A172 (cell line): ENCODE data around the gene CTXND1. TPM values are rescaled to one million over a fixed set of nuclear protein-coding genes. Genes with fewer than 3 reads are reported as not detected.

Source experiments
- DNase-seq: peaks from one replicate; pipeline ENCODE4 v3.0.0-alpha.2; 2015; ENCODE audit warnings: low spot score
- total RNA-seq: library from RNA; depleted of rRNA; stranded (reverse); fragments of >200 nt; shearing (Covaris generic); gene quantifications from 2 replicates; pipeline ENCODE4 v1.2.3, GENCODE V29; 2014

The CTXND1 gene
- total RNA-seq, 1 experiment from 2014 or later = not detected

DNA sequence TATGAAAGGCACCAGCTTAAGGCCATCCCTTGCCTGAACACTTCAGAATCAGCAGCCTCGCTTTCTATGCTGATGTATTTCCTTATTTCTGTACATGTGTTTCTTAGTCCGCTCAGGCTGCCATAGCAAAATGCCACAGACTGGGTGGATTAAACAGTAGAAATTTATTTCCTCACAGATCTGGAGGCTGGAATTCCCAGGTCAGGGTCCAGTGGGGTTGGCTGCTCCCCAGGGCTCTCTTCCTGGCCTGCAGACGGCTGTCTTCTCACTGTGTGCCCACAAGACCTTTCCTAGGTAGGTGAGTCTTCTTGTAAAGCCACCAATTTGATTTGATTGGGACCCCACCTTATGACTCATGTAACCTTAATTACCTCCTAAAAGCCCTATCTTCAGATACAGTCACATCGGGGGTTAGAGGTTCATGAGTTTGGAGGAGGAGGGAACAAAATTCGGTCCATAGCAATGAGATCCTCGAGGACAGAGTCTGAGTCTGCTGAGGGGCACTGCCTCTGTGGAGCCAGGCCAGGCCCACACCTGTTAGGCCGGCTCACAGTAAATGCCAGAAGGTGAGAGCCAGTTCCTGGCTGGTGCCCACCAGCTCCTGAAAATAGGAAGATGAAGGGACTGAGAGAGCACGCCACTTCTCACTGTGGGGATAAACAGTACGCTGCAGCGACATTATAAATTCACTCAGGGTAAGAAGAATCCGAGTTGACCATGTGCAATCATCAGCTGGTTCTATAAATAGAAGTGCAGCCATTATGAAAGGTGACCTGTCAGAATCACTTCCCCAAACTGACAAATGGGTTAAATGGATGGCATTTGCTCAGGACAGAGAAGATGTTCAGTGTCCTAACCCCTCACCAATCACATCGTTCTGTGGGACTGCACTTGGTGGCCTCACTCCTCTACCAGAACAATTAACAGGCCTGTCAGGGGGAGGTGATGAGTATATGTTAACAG is 41.1 kb downstream of the CTXND1 start:
- no peak for DNase-seq

DNA sequence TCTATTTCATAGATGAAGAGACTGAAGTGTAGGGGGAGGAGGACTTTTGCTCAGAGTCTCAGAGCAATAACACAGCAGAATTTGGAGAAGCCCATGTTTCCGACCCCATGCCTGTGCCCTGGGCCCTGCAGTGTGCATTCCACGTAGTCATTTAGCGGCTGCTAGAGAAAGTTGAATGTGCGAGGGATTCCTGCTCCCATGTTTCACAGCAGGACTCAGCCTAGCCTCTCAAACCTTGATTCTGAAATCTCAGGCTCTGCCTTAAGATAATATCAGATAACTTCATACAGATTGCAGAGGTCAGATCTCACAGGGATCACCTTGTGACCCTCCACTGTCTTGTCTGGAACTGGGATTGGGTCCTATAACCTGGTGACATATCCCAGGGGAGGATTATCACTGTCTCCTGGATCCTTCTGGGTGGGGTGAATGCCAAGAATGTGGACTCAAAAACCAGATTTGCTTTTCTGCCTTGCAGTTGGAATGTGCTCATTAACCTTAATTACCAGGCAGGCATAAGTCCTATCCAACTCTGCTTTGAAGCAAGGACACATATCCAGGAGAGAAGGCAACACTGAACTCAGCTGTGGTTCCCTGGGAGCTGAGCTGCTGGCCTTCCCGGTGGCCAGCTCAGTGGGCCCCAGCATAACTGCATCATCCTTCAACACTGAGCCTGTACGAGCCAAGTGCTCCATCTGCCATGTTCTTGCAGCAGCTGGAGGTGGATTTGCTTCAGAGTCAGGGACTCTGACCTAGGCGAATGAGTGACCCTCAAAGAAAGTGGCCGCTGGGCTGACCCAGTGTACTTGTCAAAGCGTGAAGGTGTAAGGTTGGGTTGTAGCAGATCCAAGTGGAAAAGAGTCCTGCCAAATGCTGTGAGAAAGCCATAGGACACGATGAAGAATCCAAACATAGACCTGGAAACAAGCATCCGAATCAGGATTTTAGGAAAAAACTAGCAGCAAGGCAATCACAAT is 43.0 kb downstream of the CTXND1 start:
- no peak for DNase-seq

DNA sequence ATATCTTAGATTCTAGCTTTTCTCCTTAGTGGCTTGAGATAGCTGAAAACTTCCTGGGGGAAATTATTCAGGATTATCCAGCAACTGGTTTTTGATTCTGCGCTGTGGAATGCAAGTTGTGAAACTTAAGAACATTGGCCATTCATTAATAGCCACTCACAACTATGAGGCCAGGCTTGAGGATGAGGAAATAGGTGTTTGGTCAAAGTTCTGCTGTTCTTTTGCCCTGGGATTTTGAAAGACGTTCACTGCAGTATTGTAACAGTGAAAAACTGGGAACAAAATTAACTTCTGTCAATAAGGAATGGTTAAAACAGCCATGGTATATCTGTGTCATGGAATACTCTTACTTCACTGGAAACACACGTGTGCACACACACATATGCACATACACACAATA is 44.1 kb downstream of the CTXND1 start:
- DNase-seq = no peak

DNA sequence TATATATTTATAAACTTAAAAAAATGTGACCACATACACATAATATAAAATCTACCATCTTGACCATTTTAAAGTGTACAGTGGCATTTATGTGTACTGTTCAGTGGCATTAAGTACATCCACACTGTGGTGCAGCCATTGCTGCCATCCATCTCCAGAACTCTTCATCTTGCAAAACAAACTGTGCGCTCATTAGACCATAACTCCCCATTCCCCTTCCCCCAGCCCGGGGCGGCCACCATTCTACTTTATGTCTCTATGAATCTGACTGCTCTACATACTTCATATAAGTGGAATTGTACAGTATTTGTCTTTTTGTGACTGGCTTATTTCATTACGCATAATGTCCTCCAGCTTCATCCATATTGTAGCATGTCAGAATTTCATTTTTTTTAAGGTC is 47.8 kb downstream of the CTXND1 start:
- no peak for DNase-seq

DNA sequence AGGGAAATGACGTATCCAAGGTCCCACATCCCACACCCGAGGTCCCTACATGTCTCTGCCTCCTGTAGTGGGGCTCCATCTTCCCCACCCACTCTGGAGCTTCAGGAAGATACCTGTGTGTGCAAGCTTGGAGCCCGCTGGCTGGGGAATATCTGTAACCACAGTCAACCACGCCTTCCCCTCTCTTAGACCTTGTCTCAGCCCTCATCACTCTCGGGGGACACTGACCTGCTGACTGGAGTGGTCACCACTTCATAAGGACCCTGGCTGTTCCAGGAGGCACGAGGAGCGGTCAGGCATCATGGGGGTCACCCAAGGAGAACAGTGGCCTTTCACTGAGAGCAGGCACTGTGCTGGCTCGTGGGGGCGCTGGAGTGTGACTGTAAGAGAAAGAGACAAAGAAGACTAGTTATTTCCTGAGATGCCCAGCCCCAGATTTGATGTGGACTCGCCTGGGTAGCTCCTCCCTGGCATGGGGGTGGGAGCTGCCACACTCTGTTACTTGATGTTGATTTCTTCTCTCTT is 48.6 kb downstream of the CTXND1 start:
- no peak for DNase-seq

DNA sequence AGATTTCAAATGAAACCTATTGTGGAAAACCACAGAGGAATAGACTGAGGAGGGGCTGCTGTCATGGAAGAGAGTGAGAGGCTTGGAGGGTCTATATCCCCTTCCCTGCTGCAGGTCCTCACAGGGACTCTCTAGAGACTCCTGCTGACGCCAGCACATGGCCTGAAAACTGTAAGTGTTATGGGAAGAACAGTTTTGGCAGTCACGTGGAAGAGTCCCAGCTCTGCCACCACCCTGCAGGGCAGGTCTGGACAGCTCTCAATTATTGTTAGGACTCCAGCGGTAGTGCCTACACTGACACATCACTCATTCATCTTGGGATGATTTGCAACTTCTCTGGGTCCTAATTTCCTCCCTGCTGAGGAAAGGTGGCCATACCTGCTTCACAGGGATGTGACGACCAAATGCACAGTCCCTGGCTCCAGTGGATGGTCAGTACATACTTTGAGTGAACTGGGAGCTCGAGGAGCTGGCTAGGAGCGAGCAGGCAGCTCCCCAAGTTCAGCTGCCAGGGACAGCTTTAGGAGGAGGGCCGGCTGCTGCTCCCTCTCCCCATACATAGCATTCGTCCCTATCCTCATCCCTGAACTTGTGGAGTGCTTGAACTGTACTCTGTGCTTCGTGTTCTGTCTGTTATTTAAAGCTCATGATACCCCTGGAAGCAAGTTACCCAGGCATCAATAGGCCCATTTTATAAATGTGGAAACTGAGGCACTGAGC is 49.2 kb downstream of the CTXND1 start:
- no peak for DNase-seq

DNA sequence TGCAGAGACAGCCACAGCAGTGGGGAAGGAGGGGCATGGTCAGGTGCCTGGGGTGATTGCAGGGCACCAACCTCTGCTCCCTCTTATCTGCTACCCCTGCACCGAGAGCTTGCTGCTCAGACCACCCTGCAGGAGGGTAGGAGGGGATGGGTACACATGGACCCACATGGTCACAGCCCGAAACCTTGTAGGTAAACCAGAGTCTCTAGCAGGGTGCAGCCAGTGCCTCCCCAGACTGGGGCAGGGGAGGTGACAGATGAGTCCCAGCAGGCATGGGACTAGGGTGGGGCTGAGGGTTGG is 50.0 kb downstream of the CTXND1 start:
- DNase-seq = no peak

DNA sequence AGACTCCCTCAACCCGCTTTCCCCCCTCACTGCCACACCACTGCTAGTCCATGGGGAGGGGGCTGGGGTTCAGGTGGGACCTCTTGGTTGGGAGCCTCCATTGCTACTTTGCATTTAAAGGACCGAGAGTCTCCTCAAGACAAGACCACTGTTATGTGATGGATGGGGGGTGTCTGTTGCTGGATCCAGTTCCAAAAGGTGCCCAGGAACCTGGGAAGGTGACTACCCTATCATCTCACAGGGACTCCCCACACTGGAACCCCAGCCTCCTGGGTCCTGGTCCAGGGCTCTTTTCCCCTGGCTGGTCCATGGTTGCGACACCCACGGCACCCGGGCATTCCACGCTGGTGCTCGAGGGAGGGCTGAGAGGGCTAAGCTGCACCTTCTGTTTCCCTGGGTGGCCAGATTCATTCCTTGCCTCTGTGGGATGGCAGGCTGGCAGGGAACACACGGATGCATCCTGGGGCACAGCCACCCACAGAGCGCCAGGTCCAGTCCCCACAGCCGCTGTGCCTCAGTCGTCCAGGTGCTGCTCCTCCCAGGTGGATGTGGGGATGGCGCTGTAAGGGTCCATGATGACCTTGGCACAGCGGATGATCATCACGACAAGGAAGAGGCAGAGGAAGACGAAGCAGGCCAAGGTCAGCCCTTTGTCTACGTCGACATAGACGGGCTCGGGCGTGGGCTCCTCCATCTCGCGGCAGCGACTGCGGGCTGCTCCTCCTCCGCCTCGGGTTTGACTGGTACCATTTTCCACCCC is 50.6 kb downstream of the CTXND1 start:
- DNase-seq = no peak

DNA sequence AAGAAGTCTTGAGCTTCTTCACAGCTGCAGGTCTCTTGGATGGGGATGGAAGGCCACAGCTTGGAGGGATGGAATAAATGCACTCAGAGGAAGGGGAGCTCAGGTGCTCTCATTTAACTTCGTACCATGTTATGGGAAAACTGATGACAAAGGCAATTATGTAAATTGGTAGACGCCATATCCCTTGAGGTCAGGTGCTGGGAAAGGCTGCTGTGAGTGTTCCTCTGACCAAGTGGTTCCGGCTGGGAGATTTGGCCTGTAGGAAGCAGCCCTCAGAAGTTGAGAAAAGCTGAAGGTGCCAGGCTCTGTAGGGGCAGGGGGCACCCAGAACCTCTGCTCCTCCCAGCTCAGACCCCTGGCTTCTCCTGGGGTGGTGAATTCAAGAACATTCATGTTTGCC is 52.1 kb downstream of the CTXND1 start:
- no peak for DNase-seq

DNA sequence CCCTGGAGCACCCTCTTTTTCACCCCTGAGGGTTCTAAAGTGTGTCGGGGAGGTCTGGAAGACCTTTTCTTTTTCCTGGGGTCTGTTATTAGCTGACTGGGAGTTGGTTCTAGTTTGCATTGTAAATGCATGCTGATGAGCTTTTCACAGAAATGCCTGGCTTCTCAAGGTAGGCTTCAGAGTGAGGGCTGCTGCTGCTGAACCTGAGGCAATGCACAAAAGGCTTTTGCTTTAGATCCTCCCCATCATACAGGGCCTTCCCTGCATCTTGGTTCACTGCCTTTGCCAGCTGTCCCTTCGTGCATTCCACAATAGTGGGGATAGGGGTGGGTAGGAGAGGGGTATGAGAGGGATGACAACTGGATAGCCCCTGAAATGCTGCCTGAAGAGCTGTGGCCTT is 52.6 kb downstream of the CTXND1 start:
- DNase-seq = no peak

DNA sequence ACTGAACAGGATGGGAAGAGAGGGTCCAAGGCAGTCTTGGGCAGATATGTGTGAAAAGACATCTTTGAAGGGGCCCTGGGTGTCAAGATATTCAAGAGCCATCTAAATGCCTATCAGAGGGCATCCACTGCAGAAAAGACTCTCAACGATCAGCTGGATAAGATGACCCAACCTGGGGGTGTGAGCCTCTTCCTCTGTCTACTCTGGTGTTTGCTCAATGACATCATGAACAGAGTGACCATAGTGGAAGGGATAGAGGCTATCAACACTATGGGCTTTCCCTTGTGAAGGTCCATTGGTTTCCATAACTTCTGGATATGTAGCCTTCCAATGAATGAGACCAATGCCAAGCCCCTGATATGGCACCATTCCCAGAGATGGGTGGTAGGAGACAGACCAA is 57.1 kb downstream of the CTXND1 start:
- no peak for DNase-seq

DNA sequence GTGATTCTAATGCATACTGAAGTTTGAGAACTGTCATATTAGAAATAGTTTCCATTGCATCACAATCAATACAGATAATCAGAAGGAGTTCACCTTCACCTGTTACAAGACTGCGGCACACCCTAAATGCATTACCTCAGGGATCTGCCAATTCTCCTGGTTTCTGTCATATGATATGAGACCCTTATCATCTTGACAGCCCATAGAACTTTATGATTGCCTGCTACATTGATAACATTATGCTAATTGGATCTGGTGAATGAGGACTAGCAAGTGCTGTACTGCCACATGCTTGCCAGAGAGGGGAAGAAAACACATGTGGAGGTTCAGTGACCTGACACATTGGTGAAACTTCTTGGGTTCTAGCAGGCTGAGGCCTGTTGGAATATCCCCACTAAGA is 57.8 kb downstream of the CTXND1 start:
- no peak for DNase-seq

DNA sequence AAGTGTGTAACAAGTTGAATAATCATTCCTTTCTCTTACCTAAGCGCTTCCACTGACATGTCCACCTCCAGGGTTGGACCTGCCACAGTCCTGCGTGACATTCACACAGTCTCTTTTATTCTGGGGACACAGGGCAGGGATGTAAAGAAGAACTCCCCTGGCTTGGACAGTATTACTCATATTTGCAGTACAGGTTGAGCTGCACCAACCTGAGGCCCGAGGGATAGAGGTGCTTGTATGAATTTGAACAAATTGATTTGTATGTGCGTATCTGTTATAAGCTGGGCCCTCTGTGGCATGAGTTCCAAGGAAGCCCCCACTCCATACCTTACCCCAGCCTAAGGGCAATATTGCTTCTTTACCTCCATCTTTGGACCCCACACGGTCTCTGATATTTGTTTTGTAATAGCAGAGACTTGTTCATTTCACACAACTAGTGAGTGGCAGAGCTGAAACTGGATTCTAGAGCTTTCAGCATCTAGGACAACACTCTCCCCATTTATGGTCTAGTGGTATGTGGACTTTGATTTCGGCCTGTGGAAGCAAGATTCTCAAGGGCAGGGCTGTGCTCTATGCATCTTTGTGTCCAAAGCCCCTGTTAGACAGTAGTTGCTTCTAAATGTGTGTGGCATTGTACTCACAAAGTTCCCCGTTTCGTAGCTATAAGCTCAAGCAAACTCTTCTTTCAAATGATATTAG is 60.0 kb downstream of the CTXND1 start:
- DNase-seq = no peak

DNA sequence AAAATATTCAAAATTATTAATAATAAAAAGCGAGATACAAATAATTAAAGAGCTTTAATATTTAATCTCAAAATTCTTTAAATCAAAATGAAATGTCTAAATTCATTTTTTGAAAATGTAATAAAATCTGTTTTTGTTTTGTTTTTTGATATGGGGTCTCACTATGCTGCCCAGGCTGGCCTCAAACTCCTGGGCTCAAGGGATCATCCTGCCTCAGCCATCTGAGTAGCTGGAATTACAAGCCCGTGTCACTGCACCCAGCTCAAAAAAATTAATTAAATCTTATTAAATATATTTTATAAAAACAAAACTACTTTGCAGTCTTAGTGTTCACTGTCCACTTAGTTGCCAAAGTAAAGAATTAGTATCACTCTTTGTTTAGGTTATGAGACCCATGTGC is 60.8 kb downstream of the CTXND1 start:
- no peak for DNase-seq

DNA sequence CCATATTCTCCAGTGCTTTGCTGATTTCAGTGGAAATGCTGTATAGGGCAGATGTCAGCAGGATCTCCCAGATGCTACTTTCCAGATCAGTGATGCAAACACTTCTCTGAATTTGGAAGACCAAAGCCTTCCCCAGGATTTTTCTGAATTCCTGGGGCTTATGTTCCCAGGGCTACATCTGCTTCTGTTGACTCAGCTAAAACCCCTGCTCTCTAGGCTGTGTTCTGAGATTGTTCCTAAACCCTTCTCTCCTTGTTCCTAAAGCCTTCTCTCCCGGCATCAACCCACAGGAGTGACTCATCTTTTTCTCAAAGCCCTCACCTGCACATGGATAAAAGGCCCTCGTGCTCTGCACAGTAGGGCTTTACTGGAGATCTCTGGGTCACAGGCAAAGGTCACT is 63.8 kb downstream of the CTXND1 start:
- DNase-seq = no peak

DNA sequence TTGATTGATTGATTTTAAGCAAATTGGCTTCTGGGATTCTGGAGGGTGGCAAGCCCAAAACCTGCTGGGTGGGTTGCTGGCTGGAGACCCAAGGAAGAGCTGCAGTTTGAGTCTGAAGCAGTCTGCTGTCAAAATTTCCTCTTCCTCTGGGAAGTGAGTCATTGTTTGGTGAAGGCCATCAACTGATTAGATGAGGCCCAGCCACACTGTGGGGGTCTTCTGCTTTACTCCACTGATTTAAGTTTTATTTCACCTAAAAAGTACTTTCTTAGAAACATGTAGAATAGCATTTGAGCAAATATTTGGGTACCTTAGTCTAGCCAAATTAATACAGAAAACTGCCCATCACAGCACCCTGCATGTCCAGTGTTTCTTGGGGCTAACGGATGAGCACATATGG is 65.4 kb downstream of the CTXND1 start:
- no peak for DNase-seq

DNA sequence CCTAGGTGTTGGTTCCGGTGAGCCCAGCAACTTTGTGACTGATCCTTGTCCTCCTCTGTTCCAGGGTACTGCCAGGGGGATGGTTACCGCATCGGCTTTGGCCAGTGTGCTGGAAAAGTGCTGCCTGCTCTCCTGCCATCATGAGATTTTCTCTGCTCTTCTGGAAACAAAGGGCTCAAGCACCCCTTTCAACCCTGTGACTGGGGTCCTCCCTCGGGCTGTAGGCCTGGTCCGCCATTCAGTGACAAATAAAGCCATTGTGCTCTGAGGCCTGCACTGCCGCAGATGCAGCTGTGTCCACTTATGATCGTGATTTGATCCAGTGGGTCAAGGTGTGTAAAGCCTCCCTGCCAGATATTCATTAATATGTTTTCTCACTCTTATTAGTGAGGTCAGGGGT is 65.9 kb downstream of the CTXND1 start:
- DNase-seq = no peak

DNA sequence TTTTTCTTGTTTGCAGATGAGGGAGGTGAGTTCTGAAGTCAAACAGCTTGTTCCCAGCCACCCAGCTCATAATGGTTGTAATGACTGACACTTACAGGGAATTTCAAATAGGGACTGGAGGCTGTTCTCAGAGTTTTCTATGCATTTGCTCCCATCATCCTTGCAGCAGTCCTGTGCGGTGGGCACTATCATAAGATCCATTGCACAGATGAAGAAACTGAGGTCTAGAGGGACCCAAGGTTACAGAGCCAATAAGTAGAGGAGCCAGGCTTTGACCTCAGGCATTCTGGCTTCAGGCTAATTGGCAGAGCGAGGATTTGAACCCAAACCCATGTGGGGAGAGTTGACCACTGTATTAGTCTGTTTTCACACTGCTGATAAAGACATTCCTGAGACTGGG is 66.9 kb downstream of the CTXND1 start:
- no peak for DNase-seq

DNA sequence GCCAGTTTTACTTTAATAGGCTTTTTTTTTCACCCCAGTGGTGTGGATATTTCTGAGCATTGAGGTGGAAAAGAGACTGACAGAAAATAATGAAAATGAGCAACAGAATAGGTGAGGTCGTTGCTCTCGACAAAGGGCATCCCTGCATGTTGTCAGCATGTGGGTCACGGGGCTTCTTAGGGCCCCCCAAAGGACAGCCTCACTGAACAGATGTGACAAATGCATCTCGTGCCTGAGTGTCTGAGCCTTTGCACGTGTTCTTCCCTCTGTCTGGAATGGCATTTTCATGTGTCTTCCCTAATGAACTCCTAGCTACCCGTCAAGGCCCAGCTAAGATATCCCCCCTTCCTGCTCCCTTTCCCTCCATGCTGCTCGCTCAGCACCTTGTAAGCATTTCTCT is 67.5 kb downstream of the CTXND1 start:
- DNase-seq = no peak

DNA sequence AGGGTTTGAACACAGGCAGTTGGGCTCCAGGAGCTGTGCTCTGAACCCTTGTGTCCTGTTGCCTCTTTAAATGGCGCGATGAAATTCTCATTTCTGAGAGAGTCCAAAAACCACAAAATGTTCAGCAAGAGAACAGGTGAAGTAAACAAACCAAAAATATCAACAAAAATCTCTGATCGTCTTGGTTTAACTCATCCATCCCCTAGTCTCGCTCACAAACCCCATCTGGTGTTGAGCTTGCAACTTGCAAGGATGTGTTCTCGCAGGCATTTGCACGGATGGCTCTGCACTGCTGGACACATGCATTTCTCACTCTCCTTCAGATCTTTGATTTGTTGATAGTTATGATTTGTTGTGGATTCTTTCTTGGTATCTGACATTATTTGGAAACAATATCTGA is 68.1 kb downstream of the CTXND1 start:
- no peak for DNase-seq

DNA sequence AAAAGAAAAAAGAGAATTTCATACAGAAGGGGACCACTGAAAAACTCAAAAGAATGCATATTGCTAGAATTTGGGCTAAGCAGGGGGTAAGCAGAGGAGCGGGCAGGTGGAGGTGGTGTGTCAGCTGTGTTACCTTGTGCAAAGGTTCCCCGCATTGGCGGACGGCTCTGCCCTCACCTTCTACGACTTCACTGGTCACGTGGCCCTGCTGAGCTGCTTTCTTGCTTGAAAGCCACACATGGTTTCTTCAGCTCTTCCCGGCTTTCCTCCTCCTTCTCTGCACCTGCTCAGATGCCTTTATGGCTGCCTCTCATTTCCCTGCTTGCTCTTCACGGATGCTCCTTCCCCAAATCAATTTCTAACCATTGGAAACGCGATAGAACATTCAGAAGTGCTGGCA is 68.7 kb downstream of the CTXND1 start:
- no peak for DNase-seq
